Small intestine (tissue), 7 donors: ENCODE results near the gene ZCCHC4. TPM values are rescaled to one million over a fixed set of nuclear protein-coding genes. Genes with fewer than 3 reads are reported as not detected.

Experiments used
- DNase-seq, 2 donors: peaks; one replicate each; pipeline versions ENCODE4 v3.0.0 to v3.0.0-alpha.2; 2013
- FAIRE-seq: peaks from 2 replicates; lab custom pipeline; 2012; peaks lifted over from hg19 to GRCh38; lab: Jason Lieb, UNC
- H3K27ac ChIP-seq, 3 donors: one replicate each; pipeline ENCODE4 v1.5.1; 2013; ENCODE audit warnings: low read length in 2 of 3, mild to moderate bottlenecking in 2 of 3, control low read depth in 1 of 3, inconsistent platforms in 1 of 3, low read depth in 1 of 3, moderate library complexity in 1 of 3
- H3K27me3 ChIP-seq, 3 donors: one replicate each; pipeline ENCODE4 v1.6.1; 2013; ENCODE audit warnings: low read length in 3 of 3, inconsistent platforms in 1 of 3; ENCODE audit not compliant: control insufficient read depth in 3 of 3, insufficient read depth in 3 of 3
- H3K36me3 ChIP-seq, 3 donors: one replicate each; pipeline ENCODE4 v1.6.1; 2013; ENCODE audit warnings: low read length in 3 of 3, inconsistent platforms in 1 of 3, low read depth in 1 of 3, mild to moderate bottlenecking in 1 of 3, moderate library complexity in 1 of 3; ENCODE audit not compliant: control insufficient read depth in 3 of 3, insufficient read depth in 2 of 3
- H3K4me1 ChIP-seq, 3 donors: one replicate each; pipeline ENCODE4 v1.6.1; 2013; ENCODE audit warnings: low read length in 2 of 3, inconsistent platforms in 1 of 3, low read depth in 1 of 3, mild to moderate bottlenecking in 1 of 3, moderate library complexity in 1 of 3; ENCODE audit not compliant: control insufficient read depth in 3 of 3, insufficient read depth in 2 of 3
- H3K4me3 ChIP-seq, 3 donors: one replicate each; pipeline ENCODE4 v1.5.1; 2013; ENCODE audit warnings: low read length in 3 of 3, control low read depth in 1 of 3, inconsistent platforms in 1 of 3, low read depth in 1 of 3, mild to moderate bottlenecking in 1 of 3, moderate library complexity in 1 of 3
- H3K9me3 ChIP-seq, 2 donors: one replicate each; pipeline ENCODE4 v1.6.1; 2013; ENCODE audit warnings: low read depth in 1 of 2, low read length in 1 of 2; ENCODE audit not compliant: control insufficient read depth in 2 of 2, insufficient read depth in 1 of 2
- WGBS, 3 donors: extraction: QIAGEN DNeasy Blood & Tissue Kit; methylation state at CpG; one replicate each; pipeline ENCODE4 v1.1.7; 2013; 5-methylcytosine and 5-hydroxymethylcytosine counted together
- polyA plus RNA-seq, 4 donors: library from polyadenylated mRNA; stranded (reverse) in 3 of 4; unstranded in 1 of 4; fragments of 200-250 nt in 3 of 4; fragments of 120-200 nt in 1 of 4; gene quantifications; one replicate each; pipeline versions ENCODE4 v1.2.1 to v1.2.3, GENCODE V29; 2013
- donor health status: healthy with polysubstance abuse.
- donor health status: control.
- donor health status: control.
- donor health status: Bipolar disorder and iron deficiency.
- donor health status: healthy.

ZCCHC4 gene
- polyA plus RNA-seq, 4 donors, result 3.5 to 11.9 (median 4.5) TPM

DNA sequence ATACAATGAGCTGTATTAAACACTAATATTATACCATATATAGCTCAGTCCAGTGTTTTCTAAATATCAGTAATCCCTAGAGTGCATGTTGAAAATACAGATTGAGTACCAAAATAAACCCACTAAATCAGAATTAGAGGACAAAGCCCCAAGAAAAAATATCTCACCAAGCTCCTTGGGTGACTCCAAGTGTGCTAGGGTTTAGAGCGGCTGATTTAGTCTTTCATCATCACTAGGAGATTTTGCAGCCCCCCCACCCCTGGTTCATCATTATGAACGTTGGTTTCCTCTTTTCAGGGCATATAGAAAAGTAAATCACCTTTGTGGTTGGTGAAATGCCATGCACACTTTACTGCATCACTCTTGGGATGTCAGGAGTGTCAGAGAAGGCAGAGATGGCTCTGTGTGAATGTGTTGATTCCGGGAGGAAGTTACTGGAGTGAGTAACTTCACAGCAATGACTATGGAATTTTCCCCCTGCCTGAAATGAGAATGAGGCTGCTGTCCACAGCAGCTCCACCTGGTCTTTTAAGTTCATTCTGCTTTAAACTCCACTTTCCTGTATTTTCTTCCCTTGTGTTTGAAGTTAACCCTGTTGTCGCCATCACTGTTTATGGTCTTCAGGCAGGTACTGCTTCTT, 39.3 kb downstream of the ZCCHC4 start:
- FAIRE-seq, result no peak
- H3K27ac ChIP-seq, result no peak overlapping the region
- H3K9me3 ChIP-seq, result no peaks in the 10 kb centered on the region
- DNase-seq, result no peak
- H3K36me3 ChIP-seq, result no peaks in the 10 kb centered on the region
- no peak overlapping the region for H3K4me3 ChIP-seq
- no peaks in the 10 kb centered on the region for H3K27me3 ChIP-seq
- H3K4me1 ChIP-seq, result no peaks in the 10 kb centered on the region
- WGBS, 3 donors, result 87 to 88% (median 87%) methylated on average over 4 of the region's 4 CpGs

DNA sequence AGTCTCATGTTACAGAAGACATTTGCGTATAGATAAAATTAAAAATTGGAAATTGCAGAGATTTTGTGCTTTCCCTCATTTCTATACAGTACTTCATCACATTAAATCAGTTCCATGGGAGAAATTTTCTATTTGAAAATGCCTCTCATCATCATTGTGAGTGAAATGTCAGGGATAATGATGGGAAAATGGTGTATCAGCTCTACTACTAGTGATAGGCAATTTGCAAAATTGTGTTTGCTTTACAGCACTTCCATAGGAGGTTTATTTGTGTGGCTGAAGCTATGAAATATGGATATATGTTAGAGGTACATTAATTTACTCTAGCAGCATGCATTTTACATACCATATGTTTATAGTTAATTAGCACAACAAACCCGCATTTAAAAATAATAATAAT, 43.5 kb downstream of the ZCCHC4 start:
- Histone ChIP-seq H3K27ac (no peak overlapping the region), H3K36me3 (peaks cover 0 to 14% (median 0%) of the 10 kb centered on the region in 3 donors), H3K9me3 (peaks cover 0 to 6% of the 10 kb centered on the region in 2 donors), H3K4me3 (no peak overlapping the region), H3K27me3 (no peaks in the 10 kb centered on the region), H3K4me1 (no peaks in the 10 kb centered on the region)
- FAIRE-seq (no peak), DNase-seq (no peak)
- WGBS, 3 donors, result 96 to 100% (median 97%) methylated on average over 2 of the region's 2 CpGs

DNA sequence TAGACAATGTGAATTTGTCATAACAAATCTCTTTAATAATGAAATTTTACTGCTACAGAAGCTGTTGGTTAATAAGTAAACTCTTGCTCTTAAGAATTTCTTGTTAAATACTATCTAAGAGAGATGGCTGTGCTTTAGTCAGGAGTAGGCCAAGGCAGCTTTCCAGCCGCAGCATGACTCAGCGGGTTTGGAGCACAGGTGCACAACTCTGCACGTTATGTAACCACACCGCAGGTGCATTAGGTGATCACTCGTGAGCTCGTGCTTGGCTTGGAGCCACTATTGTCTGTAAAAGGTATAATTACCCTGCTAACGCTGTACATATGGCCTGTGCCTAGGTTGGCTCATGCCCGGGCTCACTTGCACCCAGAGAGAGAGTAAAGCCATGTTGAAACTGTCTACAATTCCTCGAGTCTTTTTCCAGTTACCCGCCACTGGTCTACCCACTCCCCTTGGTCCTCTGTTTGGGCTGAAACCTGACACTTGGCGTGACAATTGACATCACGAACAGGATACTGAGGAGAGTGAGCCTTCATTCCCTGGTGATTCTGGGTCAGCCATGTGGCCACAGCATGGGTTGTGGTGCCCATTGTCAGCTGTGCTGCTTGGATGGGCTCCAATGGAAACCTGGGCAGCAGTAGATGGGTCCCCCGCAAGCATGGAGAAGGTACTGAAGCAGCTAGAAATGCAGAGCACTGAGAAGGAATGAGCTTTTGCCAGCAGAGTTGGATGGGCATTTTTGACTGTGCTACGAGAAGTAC, 46.1 kb downstream of the ZCCHC4 start:
- H3K4me1 ChIP-seq, result no peaks in the 10 kb centered on the region
- no peaks in the 10 kb centered on the region for H3K27me3 ChIP-seq
- FAIRE-seq, result no peak
- no peak overlapping the region for H3K27ac ChIP-seq
- peaks cover 0 to 6% of the 10 kb centered on the region in 2 donors for H3K9me3 ChIP-seq
- peak; percentile 14 to 61 for DNase-seq
- peaks cover 0 to 18% (median 0%) of the 10 kb centered on the region in 3 donors for H3K36me3 ChIP-seq
- 66 to 77% (median 67%) methylated on average over 14 of the region's 14 CpGs for WGBS, 3 donors
- no peak overlapping the region for H3K4me3 ChIP-seq

DNA sequence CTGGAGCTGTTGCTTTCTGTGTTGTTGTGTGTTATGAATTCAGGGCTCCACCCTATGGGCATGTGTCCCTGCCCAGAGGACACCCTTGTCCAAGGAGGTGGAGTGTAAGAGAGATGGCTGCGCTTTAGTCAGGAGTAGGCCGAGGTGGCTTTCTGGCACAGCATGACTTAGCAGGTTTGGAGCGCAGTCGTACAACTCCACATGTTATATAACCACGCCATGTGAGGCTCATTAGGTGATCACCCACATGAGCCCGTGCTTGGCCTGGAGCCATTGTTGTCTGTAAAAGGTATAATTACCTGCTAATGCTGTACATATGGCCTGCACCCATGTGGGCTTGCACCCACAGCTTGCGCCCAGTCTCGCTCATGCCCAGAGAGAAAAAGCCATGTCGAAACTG, 48.7 kb downstream of the ZCCHC4 start:
- Histone ChIP-seq H3K36me3 (peaks cover 0 to 18% (median 4%) of the 10 kb centered on the region in 3 donors), H3K9me3 (peaks cover 0 to 6% of the 10 kb centered on the region in 2 donors), H3K27me3 (no peaks in the 10 kb centered on the region), H3K27ac (no peak overlapping the region), H3K4me1 (no peaks in the 10 kb centered on the region), H3K4me3 (no peak overlapping the region)
- DNase-seq (no peak), FAIRE-seq (no peak)
- WGBS, 3 donors, result 96 to 99% (median 98%) methylated on average over 9 of the region's 9 CpGs

DNA sequence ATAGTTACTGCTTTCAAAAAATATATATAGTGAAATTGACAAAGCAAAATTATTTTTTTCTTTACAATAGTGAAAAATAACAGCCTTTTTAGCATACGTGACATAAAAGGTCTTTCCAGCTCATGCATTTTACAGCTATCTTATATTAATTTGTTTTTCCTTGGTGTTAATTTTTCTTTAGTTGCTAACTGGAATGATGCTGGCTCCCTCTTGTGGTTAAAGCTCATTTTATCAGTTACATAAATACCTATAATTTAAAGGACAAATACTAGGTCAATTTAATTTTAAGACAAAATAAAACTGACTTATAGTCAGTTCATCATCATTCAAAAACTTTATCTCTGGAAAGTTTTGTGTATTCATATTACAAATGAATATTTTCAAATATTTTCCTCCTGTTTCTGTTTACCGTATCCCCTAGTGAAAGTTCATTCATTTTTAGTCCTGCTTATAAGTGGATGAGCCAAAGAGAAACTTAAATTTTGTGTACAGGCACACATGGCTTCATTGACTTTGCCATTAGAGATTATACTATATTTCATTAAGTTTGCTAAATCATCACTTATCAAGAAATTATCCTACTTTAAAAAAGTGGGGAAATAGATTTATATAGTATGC, 54.5 kb downstream of the ZCCHC4 start:
- FAIRE-seq, result peak; percentile 84

DNA sequence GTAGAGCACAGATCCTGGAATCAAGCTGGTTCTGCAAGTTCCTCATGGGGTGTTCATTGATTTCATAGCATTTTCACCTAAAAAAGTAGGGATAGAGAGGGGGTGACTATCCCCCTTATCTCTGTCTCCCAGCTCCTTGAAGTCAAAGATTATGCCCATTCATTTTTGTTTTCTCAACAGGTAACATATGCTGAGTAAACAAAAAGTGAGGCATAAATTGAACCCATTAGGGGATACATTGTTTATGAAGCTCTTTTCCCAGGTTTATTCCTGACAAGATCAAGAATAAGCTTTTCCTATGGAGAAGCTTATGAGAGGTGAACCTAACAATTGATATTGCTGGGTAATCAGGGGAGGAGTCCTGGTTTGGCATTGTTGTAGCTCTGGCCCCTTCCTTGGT, 55.3 kb downstream of the ZCCHC4 start:
- Histone ChIP-seq H3K36me3 (peaks cover 0 to 8% (median 2%) of the 10 kb centered on the region in 3 donors), H3K9me3 (no peaks in the 10 kb centered on the region), H3K4me1 (no peaks in the 10 kb centered on the region), H3K27ac (no peak overlapping the region), H3K4me3 (no peak overlapping the region), H3K27me3 (no peaks in the 10 kb centered on the region)
- DNase-seq (no peak), FAIRE-seq (no peak)

More for the DNA sequence above, 54.5 kb downstream of the ZCCHC4 start:
- DNase-seq, result peak; percentile 56 to 68
- no peak overlapping the region for H3K27ac ChIP-seq
- H3K4me1 ChIP-seq, result no peaks in the 10 kb centered on the region
- H3K4me3 ChIP-seq, result no peak overlapping the region
- H3K36me3 ChIP-seq, result peaks cover 0 to 8% (median 2%) of the 10 kb centered on the region in 3 donors
- H3K9me3 ChIP-seq, result no peaks in the 10 kb centered on the region
- H3K27me3 ChIP-seq, result no peaks in the 10 kb centered on the region
- 74 to 83% (median 74%) methylated on average over 2 of the region's 2 CpGs for WGBS, 3 donors

DNA sequence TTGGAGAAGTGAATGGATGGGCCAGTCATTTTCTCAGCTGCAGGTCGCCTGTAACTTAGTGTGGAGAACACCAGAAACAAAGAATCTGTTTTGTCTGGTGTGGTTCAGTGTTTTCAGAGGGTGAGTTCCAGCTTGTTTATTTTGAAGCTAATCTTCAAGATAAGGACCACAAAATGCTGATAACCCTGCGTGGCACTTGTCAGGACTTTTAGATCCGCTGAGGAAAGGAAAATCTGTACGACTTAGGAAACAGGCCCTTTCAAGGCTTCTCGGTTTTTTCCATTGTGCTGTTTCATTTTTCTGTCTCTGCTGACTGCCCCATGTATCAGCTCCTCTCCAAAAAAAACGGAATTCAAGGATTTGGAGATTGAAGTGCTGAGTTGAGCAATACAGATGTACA, 55.7 kb downstream of the ZCCHC4 start:
- no peak overlapping the region for H3K27ac ChIP-seq
- H3K4me1 ChIP-seq, result no peaks in the 10 kb centered on the region
- H3K4me3 ChIP-seq, result no peak overlapping the region
- H3K36me3 ChIP-seq, result peaks cover 0 to 8% (median 2%) of the 10 kb centered on the region in 3 donors
- H3K27me3 ChIP-seq, result no peaks in the 10 kb centered on the region
- FAIRE-seq, result no peak
- no peaks in the 10 kb centered on the region for H3K9me3 ChIP-seq
- DNase-seq, result no peak
- WGBS, 3 donors, result 69 to 80% (median 74%) methylated on average over 6 of the region's 6 CpGs

DNA sequence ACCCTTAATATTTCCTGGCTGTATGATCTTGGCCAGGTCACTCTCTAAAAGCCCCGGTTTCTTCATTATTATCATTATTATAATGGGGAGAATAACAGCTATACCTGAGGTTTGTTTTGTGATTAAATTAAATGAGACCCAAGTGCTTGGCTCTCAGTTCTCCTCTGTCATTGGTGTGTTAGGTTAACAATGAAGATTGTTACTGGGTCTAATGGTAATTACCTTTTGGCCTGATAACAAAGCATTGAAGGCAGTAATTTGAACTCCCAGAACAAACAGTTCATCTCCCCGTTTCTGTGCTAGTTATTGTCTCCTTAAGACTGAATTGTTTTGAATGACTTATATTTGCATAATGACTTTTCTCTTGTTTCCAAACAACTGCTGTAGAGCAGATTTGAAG, 57.7 kb downstream of the ZCCHC4 start:
- Histone ChIP-seq H3K27ac (no peak overlapping the region), H3K4me1 (no peaks in the 10 kb centered on the region), H3K4me3 (no peak overlapping the region), H3K36me3 (peaks cover 0 to 5% (median 2%) of the 10 kb centered on the region in 3 donors), H3K27me3 (no peaks in the 10 kb centered on the region), H3K9me3 (no peaks in the 10 kb centered on the region)
- WGBS, 3 donors, result 18 to 53% (median 24%) methylated on average over 2 of the region's 2 CpGs
- no peak for FAIRE-seq
- no peak for DNase-seq
